Anterior cingulate cortex (tissue), 58 donors: ENCODE measurements around the gene GNB1L.
"Not testable (repeated sequence)": the region's sequence is repeated elsewhere in the genome, so short reads cannot be mapped to it uniquely, and the experiment has no call there.

Experiments used
- DNase-seq, 58 donors: peaks; one replicate each; lab custom pipeline; 2025; lab: John Stamatoyannopoulos, UW

Gene GNB1L

GRCh38 chr22:19890502-19891316 is 36.0 kb upstream of the GNB1L start:
- DNase-seq, result peak in 1 of 58 donors; percentile 14

GRCh38 chr22:19889951-19890350 is 35.3 kb upstream of the GNB1L start:
- DNase-seq, result no peak

- no peak for DNase-seq
Observed at GRCh38 chr22:19888131-19888746, 33.6 kb upstream of the GNB1L start.

GRCh38 chr22:19887256-19887985 is 32.7 kb upstream of the GNB1L start:
- no peak for DNase-seq

GRCh38 chr22:19886605-19887255 is 32.1 kb upstream of the GNB1L start:
- DNase-seq, result no peak

GRCh38 chr22:19885841-19886592 is 31.3 kb upstream of the GNB1L start:
- DNase-seq, result no peak

GRCh38 chr22:19884954-19885751 is 30.5 kb upstream of the GNB1L start:
- DNase-seq, result no peak

- DNase-seq, result no peak
Observed at GRCh38 chr22:19884161-19884953, 29.7 kb upstream of the GNB1L start.

GRCh38 chr22:19883446-19883845 is 28.8 kb upstream of the GNB1L start:
- DNase-seq, result not testable (repeated sequence)

GRCh38 chr22:19882446-19883381 is 28.0 kb upstream of the GNB1L start:
- DNase-seq, result no peak

GRCh38 chr22:19880786-19881569 is 26.3 kb upstream of the GNB1L start:
- DNase-seq, result peak in 4 of 58 donors; percentile 19 to 45 (median 23)

- DNase-seq, result no peak
Observed at GRCh38 chr22:19879992-19880785, 25.5 kb upstream of the GNB1L start.

GRCh38 chr22:19879643-19879991 is 24.9 kb upstream of the GNB1L start:
- DNase-seq, result no peak

GRCh38 chr22:19879246-19879570 is 24.5 kb upstream of the GNB1L start:
- DNase-seq, result no peak

GRCh38 chr22:19878461-19879245 is 24.0 kb upstream of the GNB1L start:
- DNase-seq, result no peak
